Neural cell (in vitro differentiated cells): ENCODE results near the gene CYP27A1. TPM values are rescaled to one million over a fixed set of nuclear protein-coding genes. Genes with fewer than 3 reads are reported as not detected.

ENCODE experiments used
- H2AFZ ChIP-seq: fragments of 200-600, 300-800 bp; sonication (generic), shearing (Covaris generic); 2 replicates; pipeline ENCODE4 v1.6.0; 2014; ENCODE audit warnings: low read depth, mild to moderate bottlenecking, antibody characterized with exemption, low read length, moderate library complexity
- H3F3A ChIP-seq: fragments of 200-600 bp; shearing (Covaris generic); 2 replicates; pipeline ENCODE4 v1.6.1; 2016; ENCODE audit warnings: mild to moderate bottlenecking, moderate library complexity, mixed read lengths, antibody characterized with exemption, low read length; ENCODE audit not compliant: insufficient read depth, poor library complexity, severe bottlenecking
- H3K27ac ChIP-seq: fragments of 200-600, 300-800 bp; sonication (generic), shearing (Covaris generic); 2 replicates; pipeline ENCODE4 v1.5.1; 2014; ENCODE audit warnings: mild to moderate bottlenecking, low read length, moderate library complexity
- H3K27me3 ChIP-seq: fragments of 300-800, 200-600 bp; sonication (generic), shearing (Covaris generic); 2 replicates; pipeline ENCODE4 v1.6.0; 2014; ENCODE audit warnings: mild to moderate bottlenecking, low read depth, low read length, moderate library complexity; ENCODE audit not compliant: insufficient read depth
- H3K36me3 ChIP-seq: fragments of 300-800, 200-600 bp; sonication (generic), shearing (Covaris generic); 2 replicates; pipeline ENCODE4 v1.5.1; 2014; ENCODE audit warnings: mild to moderate bottlenecking, antibody characterized with exemption, low read length, moderate library complexity; ENCODE audit not compliant: insufficient read depth
- H3K4me2 ChIP-seq: fragments of 300-800, 200-600 bp; sonication (generic), shearing (Covaris generic); 2 replicates; pipeline ENCODE4 v1.6.0; 2014; ENCODE audit warnings: mild to moderate bottlenecking, low read length
- H3K4me3 ChIP-seq: fragments of 300-800, 200-600 bp; sonication (generic), shearing (Covaris generic); 2 replicates; pipeline ENCODE4 v1.5.1; 2014; ENCODE audit warnings: mild to moderate bottlenecking, low read length, moderate library complexity
- H3K79me2 ChIP-seq: fragments of 200-600 bp; shearing (Covaris generic); replicated peaks from 2 replicates; pipeline ENCODE4 v1.6.0; 2014; ENCODE audit warnings: mild to moderate bottlenecking, low read length, moderate library complexity; ENCODE audit not compliant: insufficient read depth
- H3K9ac ChIP-seq: fragments of 300-800, 200-600 bp; sonication (generic), shearing (Covaris generic); 2 replicates; pipeline ENCODE4 v1.6.1; 2016; ENCODE audit warnings: mild to moderate bottlenecking, low read length, mixed read lengths
- H3K9me2 ChIP-seq: fragments of 200-600 bp; shearing (Covaris generic); 2 replicates; pipeline ENCODE4 v1.6.1; 2016; ENCODE audit warnings: mild to moderate bottlenecking, low read length, mixed read lengths; ENCODE audit not compliant: insufficient read depth
- H3K9me3 ChIP-seq: fragments of 200-600, 300-800 bp; sonication (generic), shearing (Covaris generic); 2 replicates; pipeline ENCODE4 v1.6.1; 2016; ENCODE audit warnings: mild to moderate bottlenecking, mixed run types, low read length, moderate library complexity, mixed read lengths
- H4K20me1 ChIP-seq: fragments of 200-600 bp; shearing (Covaris generic); 2 replicates; pipeline ENCODE4 v1.6.1; 2016; ENCODE audit warnings: mild to moderate bottlenecking, mixed run types; ENCODE audit not compliant: insufficient read depth
- EP300 ChIP-seq: fragments of 450-650 bp; conservative IDR thresholded peaks from 2 replicates; pipeline ENCODE4 v1.6.1; 2014; ENCODE audit warnings: antibody characterized with exemption, mild to moderate bottlenecking, moderate library complexity; ENCODE audit not compliant: poor library complexity, severe bottlenecking
- EZH2 ChIP-seq: fragments of 200-600, 300-800 bp; shearing (Covaris generic), sonication (generic); IDR thresholded peaks from 2 replicates; pipeline ENCODE4 v1.6.1; 2014; ENCODE audit warnings: antibody characterized with exemption, low read length, borderline replicate concordance, mild to moderate bottlenecking; ENCODE audit not compliant: insufficient read depth, poor library complexity, severe bottlenecking
- MXI1 ChIP-seq: fragments of 450-650 bp; conservative IDR thresholded peaks from 2 replicates; pipeline ENCODE4 v1.6.1; 2014; ENCODE audit warnings: antibody characterized with exemption, mild to moderate bottlenecking; ENCODE audit not compliant: poor library complexity, severe bottlenecking
- POLR2AphosphoS5 ChIP-seq: IDR thresholded peaks from 2 replicates; pipeline ENCODE4 v1.6.1; 2012
- RAD21 ChIP-seq: fragments of 450-650 bp; conservative IDR thresholded peaks from 2 replicates; pipeline ENCODE4 v1.6.1; 2014; ENCODE audit warnings: antibody characterized with exemption, mild to moderate bottlenecking, moderate library complexity
- SMC3 ChIP-seq: fragments of 450-650 bp; conservative IDR thresholded peaks from 2 replicates; pipeline ENCODE4 v1.6.1; 2014; ENCODE audit warnings: antibody characterized with exemption, mild to moderate bottlenecking, moderate library complexity; ENCODE audit not compliant: poor library complexity
- TAF1 ChIP-seq: IDR thresholded peaks from 2 replicates; pipeline ENCODE4 v1.6.1; 2012; ENCODE audit warnings: low read depth
- polyA plus RNA-seq: library from polyadenylated mRNA; depleted of rRNA; stranded (reverse); fragments of >200 nt; gene quantifications from 2 replicates; pipeline ENCODE4 v1.2.3, GENCODE V29; 2014
- TF ChIP-seq, protein P1 (sequence below): IDR thresholded peaks from 2 replicates; pipeline ENCODE4 v1.6.1; 2012; ENCODE audit warnings: borderline replicate concordance
- TF ChIP-seq, protein P2 (sequence below): fragments of 450-650 bp; IDR thresholded peaks from 2 replicates; pipeline ENCODE4 v1.5.1; 2014; ENCODE audit warnings: antibody characterized with exemption, mild to moderate bottlenecking, moderate library complexity; ENCODE audit not compliant: poor library complexity, severe bottlenecking

The CYP27A1 gene
- polyA plus RNA-seq, 1 donor from 2014 or later = not detected

DNA sequence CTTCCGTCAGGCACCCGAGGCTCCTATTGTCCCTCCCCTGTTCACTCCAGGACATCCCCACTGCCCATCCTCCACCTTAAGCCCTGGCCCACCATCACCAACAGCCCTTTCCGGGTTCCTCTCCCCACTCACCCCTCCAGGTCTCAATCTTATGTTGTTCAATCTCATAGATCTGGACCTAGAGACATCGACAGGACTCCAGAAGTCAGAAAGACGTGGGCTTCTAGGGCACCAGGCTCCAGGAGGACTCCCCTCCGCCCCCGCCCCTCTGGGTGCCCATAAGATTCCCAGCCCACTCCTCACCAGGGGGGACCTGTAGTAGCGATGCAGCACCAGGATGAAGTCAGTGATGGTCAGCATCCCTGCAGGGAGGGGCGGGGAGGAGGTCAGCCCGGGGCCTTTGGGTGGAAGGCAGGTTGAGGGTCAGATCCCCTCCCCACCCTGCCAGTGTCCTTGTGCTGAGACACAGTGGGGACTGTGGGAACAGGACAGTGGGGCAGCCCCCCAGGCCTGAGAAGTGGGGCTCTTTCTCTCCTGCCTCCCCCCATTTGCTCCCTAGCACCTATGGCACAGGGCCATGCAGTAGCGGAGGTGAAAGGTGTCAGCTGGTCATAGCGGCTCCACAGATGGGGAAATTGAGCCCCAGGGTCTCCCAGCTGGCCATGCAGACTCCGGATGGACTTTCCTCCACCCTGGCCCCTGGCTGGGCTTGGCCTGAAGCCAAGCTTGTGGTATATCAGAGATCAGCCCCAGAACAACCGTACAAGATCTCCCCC, 45.9 kb downstream of the CYP27A1 start:
- Histone ChIP-seq H4K20me1 (no peaks in the 10 kb centered on the region), H3K9ac (no peak overlapping the region), H3K4me2 (no peak overlapping the region), H3K79me2 (no peaks in the 10 kb centered on the region), H3K4me3 (no peak overlapping the region), H3K27me3 (no peaks in the 10 kb centered on the region), H3K9me2 (no peaks in the 10 kb centered on the region), H3K9me3 (no peaks in the 10 kb centered on the region), H2AFZ (no peak overlapping the region), H3K36me3 (no peaks in the 10 kb centered on the region), H3K27ac (no peak overlapping the region), H3F3A (no peaks in the 10 kb centered on the region)
- TF ChIP-seq POLR2AphosphoS5 (no peak), SMC3 (no peak), MXI1 (no peak), RAD21 (no peak), EP300 (no peak), EZH2 (no peak), TAF1 (no peak)
- TF ChIP-seq, protein P1, sequence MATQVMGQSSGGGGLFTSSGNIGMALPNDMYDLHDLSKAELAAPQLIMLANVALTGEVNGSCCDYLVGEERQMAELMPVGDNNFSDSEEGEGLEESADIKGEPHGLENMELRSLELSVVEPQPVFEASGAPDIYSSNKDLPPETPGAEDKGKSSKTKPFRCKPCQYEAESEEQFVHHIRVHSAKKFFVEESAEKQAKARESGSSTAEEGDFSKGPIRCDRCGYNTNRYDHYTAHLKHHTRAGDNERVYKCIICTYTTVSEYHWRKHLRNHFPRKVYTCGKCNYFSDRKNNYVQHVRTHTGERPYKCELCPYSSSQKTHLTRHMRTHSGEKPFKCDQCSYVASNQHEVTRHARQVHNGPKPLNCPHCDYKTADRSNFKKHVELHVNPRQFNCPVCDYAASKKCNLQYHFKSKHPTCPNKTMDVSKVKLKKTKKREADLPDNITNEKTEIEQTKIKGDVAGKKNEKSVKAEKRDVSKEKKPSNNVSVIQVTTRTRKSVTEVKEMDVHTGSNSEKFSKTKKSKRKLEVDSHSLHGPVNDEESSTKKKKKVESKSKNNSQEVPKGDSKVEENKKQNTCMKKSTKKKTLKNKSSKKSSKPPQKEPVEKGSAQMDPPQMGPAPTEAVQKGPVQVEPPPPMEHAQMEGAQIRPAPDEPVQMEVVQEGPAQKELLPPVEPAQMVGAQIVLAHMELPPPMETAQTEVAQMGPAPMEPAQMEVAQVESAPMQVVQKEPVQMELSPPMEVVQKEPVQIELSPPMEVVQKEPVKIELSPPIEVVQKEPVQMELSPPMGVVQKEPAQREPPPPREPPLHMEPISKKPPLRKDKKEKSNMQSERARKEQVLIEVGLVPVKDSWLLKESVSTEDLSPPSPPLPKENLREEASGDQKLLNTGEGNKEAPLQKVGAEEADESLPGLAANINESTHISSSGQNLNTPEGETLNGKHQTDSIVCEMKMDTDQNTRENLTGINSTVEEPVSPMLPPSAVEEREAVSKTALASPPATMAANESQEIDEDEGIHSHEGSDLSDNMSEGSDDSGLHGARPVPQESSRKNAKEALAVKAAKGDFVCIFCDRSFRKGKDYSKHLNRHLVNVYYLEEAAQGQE = no peak
- TF ChIP-seq, protein P2, sequence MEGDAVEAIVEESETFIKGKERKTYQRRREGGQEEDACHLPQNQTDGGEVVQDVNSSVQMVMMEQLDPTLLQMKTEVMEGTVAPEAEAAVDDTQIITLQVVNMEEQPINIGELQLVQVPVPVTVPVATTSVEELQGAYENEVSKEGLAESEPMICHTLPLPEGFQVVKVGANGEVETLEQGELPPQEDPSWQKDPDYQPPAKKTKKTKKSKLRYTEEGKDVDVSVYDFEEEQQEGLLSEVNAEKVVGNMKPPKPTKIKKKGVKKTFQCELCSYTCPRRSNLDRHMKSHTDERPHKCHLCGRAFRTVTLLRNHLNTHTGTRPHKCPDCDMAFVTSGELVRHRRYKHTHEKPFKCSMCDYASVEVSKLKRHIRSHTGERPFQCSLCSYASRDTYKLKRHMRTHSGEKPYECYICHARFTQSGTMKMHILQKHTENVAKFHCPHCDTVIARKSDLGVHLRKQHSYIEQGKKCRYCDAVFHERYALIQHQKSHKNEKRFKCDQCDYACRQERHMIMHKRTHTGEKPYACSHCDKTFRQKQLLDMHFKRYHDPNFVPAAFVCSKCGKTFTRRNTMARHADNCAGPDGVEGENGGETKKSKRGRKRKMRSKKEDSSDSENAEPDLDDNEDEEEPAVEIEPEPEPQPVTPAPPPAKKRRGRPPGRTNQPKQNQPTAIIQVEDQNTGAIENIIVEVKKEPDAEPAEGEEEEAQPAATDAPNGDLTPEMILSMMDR = no peak

DNA sequence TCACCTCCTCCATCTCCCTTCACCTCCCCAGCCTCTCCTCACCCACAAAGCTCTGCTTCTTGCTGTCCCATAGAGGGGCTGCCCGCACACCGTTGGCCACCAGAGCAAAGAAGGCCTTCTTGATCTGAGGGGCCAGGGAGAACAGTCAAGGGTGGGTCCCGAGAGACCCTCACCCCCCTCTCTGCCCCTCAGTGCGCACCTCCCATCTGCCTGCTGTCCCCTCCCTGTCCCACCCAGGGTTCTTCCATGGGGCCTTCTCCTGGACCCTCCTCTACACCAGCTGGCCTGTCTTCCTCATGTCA, 46.5 kb downstream of the CYP27A1 start:
- H3K27me3 ChIP-seq = no peaks in the 10 kb centered on the region
- H3K4me2 ChIP-seq = no peak overlapping the region
- no peak overlapping the region for H2AFZ ChIP-seq
- no peaks in the 10 kb centered on the region for H3K9me2 ChIP-seq
- H3F3A ChIP-seq = no peaks in the 10 kb centered on the region
- no peaks in the 10 kb centered on the region for H3K9me3 ChIP-seq
- H3K4me3 ChIP-seq = no peak overlapping the region
- H3K36me3 ChIP-seq = no peaks in the 10 kb centered on the region
- H4K20me1 ChIP-seq = no peaks in the 10 kb centered on the region
- TF ChIP-seq TAF1 (no peak), SMC3 (no peak), EZH2 (no peak), EP300 (no peak), MXI1 (no peak), POLR2AphosphoS5 (no peak)
- TF ChIP-seq, protein P2 = no peak
- TF ChIP-seq, protein P1 = no peak
- H3K79me2 ChIP-seq = no peaks in the 10 kb centered on the region
- H3K27ac ChIP-seq = no peak overlapping the region
- no peak overlapping the region for H3K9ac ChIP-seq
